Suprapubic skin (tissue), 4 donors: ENCODE measurements around the gene TCP11. TPM values are rescaled to one million over a fixed set of nuclear protein-coding genes. Genes with fewer than 3 reads are reported as not detected.
A peak's percentile ranks its signal among the peaks of the same experiment; 100 is the strongest.

ENCODE experiments used
- DNase-seq, 2 donors: peaks; one replicate each; pipeline ENCODE4 v3.0.0-alpha.2; 2019; ENCODE audit warnings: low spot score in 2 of 2
- H3K27ac ChIP-seq: fragments of 200-600 bp; sonication (generic); one replicate; pipeline ENCODE4 v1.5.1; 2019
- H3K27me3 ChIP-seq: fragments of 200-600 bp; sonication (generic); one replicate; pipeline ENCODE4 v1.5.1; 2019
- H3K36me3 ChIP-seq: fragments of 200-600 bp; sonication (generic); one replicate; pipeline ENCODE4 v1.5.1; 2019
- H3K4me1 ChIP-seq: fragments of 200-600 bp; sonication (generic); one replicate; pipeline ENCODE4 v1.5.1; 2019
- H3K4me3 ChIP-seq: fragments of 200-600 bp; sonication (generic); one replicate; pipeline ENCODE4 v1.5.1; 2019; ENCODE audit warnings: mild to moderate bottlenecking
- H3K9me3 ChIP-seq: fragments of 200-600 bp; sonication (generic); one replicate; pipeline ENCODE4 v1.5.1; 2019
- CTCF ChIP-seq, 2 donors: fragments of 200-600 bp in 1 of 2; fragments of 450-650 bp in 1 of 2; sonication (generic) in 1 of 2; IDR thresholded peaks; one replicate each; pipeline ENCODE4 v1.5.1; 2016 to 2019; ENCODE audit warnings: antibody characterized with exemption in 2 of 2, mild to moderate bottlenecking in 1 of 2, moderate library complexity in 1 of 2
- EP300 ChIP-seq: sonication (generic); formaldehyde crosslinking; IDR thresholded peaks from one replicate; pipeline ENCODE4 v1.6.1; 2017; ENCODE audit warnings: antibody characterized with exemption
- POLR2A ChIP-seq, 2 donors: fragments of 450-650 bp; IDR thresholded peaks; one replicate each; pipeline ENCODE4 v1.6.1; 2017; ENCODE audit warnings: antibody characterized with exemption in 2 of 2, mild to moderate bottlenecking in 2 of 2, moderate library complexity in 2 of 2
- POLR2AphosphoS5 ChIP-seq, 3 donors: sonication (generic); formaldehyde crosslinking; IDR thresholded peaks; one replicate each; pipeline ENCODE4 v1.6.1; 2017; ENCODE audit warnings: antibody characterized with exemption in 3 of 3
- WGBS: methylation state at CpG from one replicate; pipeline ENCODE4 v1.1.5; 2018; 5-methylcytosine and 5-hydroxymethylcytosine counted together
- total RNA-seq, 4 donors: library from RNA; depleted of rRNA; stranded (reverse); fragments of >200 nt; gene quantifications; one replicate each; pipeline ENCODE4 v1.1.0, GENCODE V29; 2016

TCP11 gene
- total RNA-seq, 4 donors from 2014 or later = 4.2 TPM; not detected in 3

GRCh38 chr6:35093118-35093445 lies 48.1 kb downstream of the TCP11 start:
- Histone ChIP-seq H3K9me3 (no peaks in the 10 kb centered on the region), H3K4me1 (peaks cover 61% of the 10 kb centered on the region), H3K27ac (peak overlapping the region; percentile 71), H3K4me3 (no peak overlapping the region), H3K27me3 (no peaks in the 10 kb centered on the region), H3K36me3 (peaks cover 30% of the 10 kb centered on the region)
- WGBS = 60% methylated on average over 5 of the region's 5 CpGs
- no peak for TF ChIP-seq POLR2AphosphoS5 (IDR thresholded peaks at IDR 0.05)
- no peak for DNase-seq

GRCh38 chr6:35092362-35093117 lies 48.6 kb downstream of the TCP11 start:
- Histone ChIP-seq H3K27me3 (no peaks in the 10 kb centered on the region), H3K4me3 (no peak overlapping the region), H3K4me1 (peaks cover 64% of the 10 kb centered on the region), H3K27ac (peak overlapping the region; percentile 71), H3K9me3 (no peaks in the 10 kb centered on the region), H3K36me3 (peaks cover 36% of the 10 kb centered on the region)
- TF ChIP-seq POLR2A (IDR thresholded peaks at IDR 0.05) = no peak
- no peak for TF ChIP-seq POLR2AphosphoS5 (IDR thresholded peaks at IDR 0.05)
- no peak for TF ChIP-seq EP300
- no peak for TF ChIP-seq CTCF (IDR thresholded peaks at IDR 0.05)
- 71% methylated on average over 5 of the region's 5 CpGs for WGBS
- DNase-seq = peak in 1 of 2 donors; percentile 70

GRCh38 chr6:35091346-35092083 lies 49.6 kb downstream of the TCP11 start:
- DNase-seq = peak in 1 of 2 donors; percentile 79
- Histone ChIP-seq H3K27me3 (no peaks in the 10 kb centered on the region), H3K9me3 (no peaks in the 10 kb centered on the region), H3K36me3 (peaks cover 46% of the 10 kb centered on the region), H3K4me1 (peaks cover 61% of the 10 kb centered on the region), H3K27ac (peak overlapping the region; percentile 71), H3K4me3 (no peak overlapping the region)
- 79% methylated on average over 18 of the region's 18 CpGs for WGBS
- TF ChIP-seq POLR2AphosphoS5 (IDR thresholded peaks at IDR 0.05) = no peak
- no peak for TF ChIP-seq EP300
- no peak for TF ChIP-seq POLR2A (IDR thresholded peaks at IDR 0.05)

GRCh38 chr6:35090734-35091133 lies 50.4 kb downstream of the TCP11 start:
- Histone ChIP-seq H3K27ac (peak overlapping the region; percentile 40), H3K4me1 (peaks cover 54% of the 10 kb centered on the region), H3K9me3 (no peaks in the 10 kb centered on the region), H3K27me3 (no peaks in the 10 kb centered on the region), H3K4me3 (no peak overlapping the region), H3K36me3 (peaks cover 54% of the 10 kb centered on the region)
- 59% methylated on average over 10 of the region's 10 CpGs for WGBS
- no peak for DNase-seq
- no peak for TF ChIP-seq CTCF (IDR thresholded peaks at IDR 0.05)
- TF ChIP-seq POLR2AphosphoS5 (IDR thresholded peaks at IDR 0.05) = no peak
- TF ChIP-seq EP300 = no peak
- no peak for TF ChIP-seq POLR2A (IDR thresholded peaks at IDR 0.05)

GRCh38 chr6:35089935-35090505 lies 51.1 kb downstream of the TCP11 start:
- Histone ChIP-seq H3K27me3 (no peaks in the 10 kb centered on the region), H3K27ac (peak overlapping the region; percentile 62), H3K9me3 (no peaks in the 10 kb centered on the region), H3K4me1 (peaks cover 56% of the 10 kb centered on the region), H3K4me3 (no peak overlapping the region), H3K36me3 (peaks cover 61% of the 10 kb centered on the region)
- TF ChIP-seq CTCF (IDR thresholded peaks at IDR 0.05) (no peak), POLR2A (IDR thresholded peaks at IDR 0.05) (no peak)
- peak in 1 of 2 donors; percentile 77 for DNase-seq
- WGBS = 85% methylated on average over 15 of the region's 15 CpGs
